Suprapubic skin (tissue), 4 donors: ENCODE data around the gene CCDC159. TPM values are rescaled to one million over a fixed set of nuclear protein-coding genes. Genes with fewer than 3 reads are reported as not detected.

Source experiments
- DNase-seq, 2 donors: peaks; one replicate each; pipeline ENCODE4 v3.0.0-alpha.2; 2019; ENCODE audit warnings: low spot score in 2 of 2
- H3K27ac ChIP-seq: fragments of 200-600 bp; sonication (generic); one replicate; pipeline ENCODE4 v1.5.1; 2019
- H3K27me3 ChIP-seq: fragments of 200-600 bp; sonication (generic); one replicate; pipeline ENCODE4 v1.5.1; 2019
- H3K36me3 ChIP-seq: fragments of 200-600 bp; sonication (generic); one replicate; pipeline ENCODE4 v1.5.1; 2019
- H3K4me1 ChIP-seq: fragments of 200-600 bp; sonication (generic); one replicate; pipeline ENCODE4 v1.5.1; 2019
- H3K4me3 ChIP-seq: fragments of 200-600 bp; sonication (generic); one replicate; pipeline ENCODE4 v1.5.1; 2019; ENCODE audit warnings: mild to moderate bottlenecking
- H3K9me3 ChIP-seq: fragments of 200-600 bp; sonication (generic); one replicate; pipeline ENCODE4 v1.5.1; 2019
- CTCF ChIP-seq, 2 donors: fragments of 200-600 bp in 1 of 2; fragments of 450-650 bp in 1 of 2; sonication (generic) in 1 of 2; IDR thresholded peaks; one replicate each; pipeline ENCODE4 v1.5.1; 2016 to 2019; ENCODE audit warnings: antibody characterized with exemption in 2 of 2, mild to moderate bottlenecking in 1 of 2, moderate library complexity in 1 of 2
- EP300 ChIP-seq: sonication (generic); formaldehyde crosslinking; IDR thresholded peaks from one replicate; pipeline ENCODE4 v1.6.1; 2017; ENCODE audit warnings: antibody characterized with exemption
- POLR2A ChIP-seq, 2 donors: fragments of 450-650 bp; IDR thresholded peaks; one replicate each; pipeline ENCODE4 v1.6.1; 2017; ENCODE audit warnings: antibody characterized with exemption in 2 of 2, mild to moderate bottlenecking in 2 of 2, moderate library complexity in 2 of 2
- POLR2AphosphoS5 ChIP-seq, 3 donors: sonication (generic); formaldehyde crosslinking; IDR thresholded peaks; one replicate each; pipeline ENCODE4 v1.6.1; 2017; ENCODE audit warnings: antibody characterized with exemption in 3 of 3
- WGBS: methylation state at CpG from one replicate; pipeline ENCODE4 v1.1.5; 2018; 5-methylcytosine and 5-hydroxymethylcytosine counted together
- total RNA-seq, 4 donors: library from RNA; depleted of rRNA; stranded (reverse); fragments of >200 nt; gene quantifications; one replicate each; pipeline ENCODE4 v1.1.0, GENCODE V29; 2016

Gene CCDC159
- total RNA-seq, 4 donors from 2014 or later = 8.0 to 58.3 (median 14.3) TPM

GRCh38 chr19:11373166-11373884, 27.0 kb downstream of the CCDC159 start:
- DNase-seq = no peak
- TF ChIP-seq CTCF (IDR thresholded peaks at IDR 0.05) = no peak
- no peak for TF ChIP-seq POLR2AphosphoS5 (IDR thresholded peaks at IDR 0.05)
- no peak for TF ChIP-seq EP300
- no peak for TF ChIP-seq POLR2A (IDR thresholded peaks at IDR 0.05)
- Histone ChIP-seq H3K4me1 (peaks cover 38% of the 10 kb centered on the region), H3K27ac (no peak overlapping the region), H3K9me3 (no peaks in the 10 kb centered on the region), H3K27me3 (no peaks in the 10 kb centered on the region), H3K36me3 (no peaks in the 10 kb centered on the region), H3K4me3 (no peak overlapping the region)
- WGBS = 53% methylated on average over 10 of the region's 10 CpGs

- H3K27me3 ChIP-seq = no peaks in the 10 kb centered on the region
- no peaks in the 10 kb centered on the region for H3K9me3 ChIP-seq
- WGBS = 59% methylated on average over 11 of the region's 11 CpGs
- no peaks in the 10 kb centered on the region for H3K36me3 ChIP-seq
- peaks cover 41% of the 10 kb centered on the region for H3K4me1 ChIP-seq
- peak overlapping the region; percentile 97 for H3K27ac ChIP-seq
- H3K4me3 ChIP-seq = peak overlapping the region; percentile 66
- no peak for TF ChIP-seq CTCF (IDR thresholded peaks at IDR 0.05)
- no peak for TF ChIP-seq POLR2A (IDR thresholded peaks at IDR 0.05)
- no peak for TF ChIP-seq POLR2AphosphoS5 (IDR thresholded peaks at IDR 0.05)
- TF ChIP-seq EP300 = no peak
- no peak for DNase-seq
Measured at GRCh38 chr19:11373885-11374432, 27.6 kb downstream of the CCDC159 start.

GRCh38 chr19:11374433-11375142, 28.3 kb downstream of the CCDC159 start, which contains the start of gene SWSAP1:
Gene SWSAP1 (plus strand): TSS chr19:11374666. CDS start chr19:11374681, 15 bp downstream.
- Histone ChIP-seq H3K27ac (peak within 1 kb of the TSS; percentile 97), H3K4me1 (peaks cover 41% of the 10 kb centered on the region), H3K9me3 (no peaks in the 10 kb centered on the region), H3K4me3 (peak within 1 kb of the TSS; percentile 66), H3K27me3 (no peaks in the 10 kb centered on the region), H3K36me3 (no peaks in the 10 kb centered on the region)
- under 1% methylated on average over 21 of the region's 44 CpGs for WGBS
- peak in 1 of 2 donors; percentile 23 for TF ChIP-seq POLR2A (IDR thresholded peaks at IDR 0.05)
- no peak for TF ChIP-seq CTCF (IDR thresholded peaks at IDR 0.05)
- TF ChIP-seq POLR2AphosphoS5 (IDR thresholded peaks at IDR 0.05) = peak in 1 of 3 donors; percentile 75
- DNase-seq = peak; percentile 98 to 99

GRCh38 chr19:11375143-11375948, 29.0 kb downstream of the CCDC159 start:
- TF ChIP-seq EP300 (no peak), POLR2A (IDR thresholded peaks at IDR 0.05) (peak in 1 of 2 donors; percentile 23), POLR2AphosphoS5 (IDR thresholded peaks at IDR 0.05) (no peak), CTCF (IDR thresholded peaks at IDR 0.05) (no peak)
- Histone ChIP-seq H3K9me3 (no peaks in the 10 kb centered on the region), H3K4me1 (peaks cover 44% of the 10 kb centered on the region), H3K4me3 (peak overlapping the region; percentile 66), H3K27ac (peak overlapping the region; percentile 97), H3K27me3 (no peaks in the 10 kb centered on the region), H3K36me3 (no peaks in the 10 kb centered on the region)
- WGBS = 8% methylated on average over 22 of the region's 27 CpGs
- no peak for DNase-seq
